Caco-2 (cell line): ENCODE data around the gene CLEC4A. TPM values are rescaled to one million over a fixed set of nuclear protein-coding genes. Genes with fewer than 3 reads are reported as not detected.
"Not testable (repeated sequence)": the region's sequence is repeated elsewhere in the genome, so short reads cannot be mapped to it uniquely, and the experiment has no call there.

ENCODE experiments used
- BruUV-seq: library from RNA; stranded (reverse); fragments of 400-500 nt; replicated peaks from 2 replicates; lab custom pipeline; 2021; lab: Mats Ljungman, UMichigan
- CTCF ChIA-PET: fragments of 300-600 bp; sonication (Branson Sonifier 250); formaldehyde crosslinking; loops from one replicate; lab custom pipeline; 2022; ENCODE audit warnings: antibody characterized with exemption; lab: Charles Lee
- POLR2A ChIA-PET: fragments of 300-600 bp; sonication (Branson Sonifier 250); formaldehyde crosslinking; loops from one replicate; lab custom pipeline; 2022; ENCODE audit warnings: antibody characterized with exemption; lab: Charles Lee
- DNase-seq, 2 experiments: peaks; one replicate each; pipeline versions ENCODE4 v3.0.0 to v3.0.0-alpha.2; 2020 to 2022
- H3K27me3 ChIP-seq: replicated peaks from 2 replicates; pipeline ENCODE4 v1.6.0; 2011; ENCODE audit warnings: low read length; ENCODE audit not compliant: control insufficient read depth, insufficient read depth
- H3K36me3 ChIP-seq: 2 replicates; pipeline ENCODE4 v1.5.1; 2011; ENCODE audit warnings: low read length; ENCODE audit not compliant: control insufficient read depth, insufficient read depth
- H3K4me1 ChIP-seq: fragments of 250-450 bp; sonication (Bioruptor Pico); 2 replicates; pipeline ENCODE4 v1.5.1; 2020; ENCODE audit warnings: mild to moderate bottlenecking
- H3K4me3 ChIP-seq: 2 replicates; pipeline ENCODE4 v1.5.1; 2011; ENCODE audit warnings: low read depth, mild to moderate bottlenecking, control low read depth, low read length
- H3K9me3 ChIP-seq: fragments of 250-450 bp; sonication (Bioruptor Pico); 2 replicates; pipeline ENCODE4 v1.5.1; 2020; ENCODE audit warnings: mild to moderate bottlenecking, moderate library complexity
- H3K27ac Mint-ChIP-seq: one replicate; pipeline ENCODE4 v1.8.0; 2022; ENCODE audit warnings: mixed read lengths; ENCODE audit not compliant: unreplicated experiment
- H3K27me3 Mint-ChIP-seq: one replicate; pipeline ENCODE4 v1.8.0; 2022; ENCODE audit warnings: mixed read lengths; ENCODE audit not compliant: insufficient read depth, unreplicated experiment
- H3K36me3 Mint-ChIP-seq: one replicate; pipeline ENCODE4 v1.8.0; 2022; ENCODE audit warnings: mild to moderate bottlenecking, mixed read lengths; ENCODE audit not compliant: insufficient read depth, unreplicated experiment
- H3K4me1 Mint-ChIP-seq: one replicate; pipeline ENCODE4 v1.8.0; 2022; ENCODE audit warnings: low read depth, mixed read lengths; ENCODE audit not compliant: unreplicated experiment
- H3K4me3 Mint-ChIP-seq: one replicate; pipeline ENCODE4 v1.8.0; 2022; ENCODE audit warnings: mild to moderate bottlenecking, moderate library complexity, mixed read lengths; ENCODE audit not compliant: unreplicated experiment
- H3K9me3 Mint-ChIP-seq: one replicate; pipeline ENCODE4 v1.8.0; 2022; ENCODE audit warnings: mixed read lengths; ENCODE audit not compliant: unreplicated experiment
- CTCF ChIP-seq, 2 experiments: fragments of 200-600 bp in 1 of 2; IDR thresholded peaks; 1 replicate in 1 of 2; 2 replicates in 1 of 2; pipeline versions ENCODE4 v1.5.1 to v1.8.0; 2011 to 2022; ENCODE audit warnings: antibody characterized with exemption in 1 of 2, control low read depth in 1 of 2, inconsistent platforms in 1 of 2, low read depth in 1 of 2, low read length in 1 of 2, mild to moderate bottlenecking in 1 of 2, moderate library complexity in 1 of 2; ENCODE audit not compliant: insufficient read depth in 1 of 2, severe bottlenecking in 1 of 2, unreplicated experiment in 1 of 2
- intact Hi-C: fragments of 100-400 bp; cut with micrococcal nuclease; formaldehyde crosslinking; loops from one replicate; pipeline ENCODE4 v1.10.0; 2022; ENCODE audit not compliant: unreplicated experiment
- total RNA-seq: library from RNA; stranded (reverse); gene quantifications from 2 replicates; pipeline ENCODE4 v1.2.3, GENCODE V29; 2022

Gene CLEC4A
- total RNA-seq, 1 experiment from 2014 or later, result 0.70 TPM

- H3K4me1 ChIP-seq, intact Hi-C loops, H3K4me3 ChIP-seq, H3K36me3 ChIP-seq, H3K4me3 Mint-ChIP-seq, H3K27me3 ChIP-seq, BruUV-seq, H3K9me3 ChIP-seq, H3K36me3 Mint-ChIP-seq, H3K27me3 Mint-ChIP-seq, H3K4me1 Mint-ChIP-seq, DNase-seq, H3K9me3 Mint-ChIP-seq, H3K27ac Mint-ChIP-seq, POLR2A ChIA-PET, CTCF ChIA-PET: not testable (repeated sequence)
These were observed 59.9 kb downstream of the CLEC4A start for GRCh38 chr12:8183346-8183745.

DNA sequence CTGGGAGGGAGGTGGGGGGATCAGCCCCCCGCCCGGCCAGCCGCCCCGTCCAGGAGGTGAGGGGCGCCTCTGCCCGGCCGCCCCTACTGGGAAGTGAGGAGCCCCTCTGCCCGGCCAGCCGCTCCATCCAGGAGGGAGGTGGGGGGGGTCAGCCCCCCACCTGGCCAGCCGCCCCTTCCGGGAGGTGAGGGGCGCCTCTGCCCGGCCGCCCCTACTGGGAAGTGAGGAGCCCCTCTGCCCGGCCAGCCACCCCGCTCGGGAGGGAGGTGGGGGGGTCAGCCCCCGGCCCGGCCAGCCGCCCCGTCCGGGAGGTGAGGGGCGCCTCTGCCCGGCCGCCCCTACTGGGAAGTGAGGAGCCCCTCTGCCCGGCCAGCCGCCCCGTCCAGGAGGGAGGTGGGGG lies 60.8 kb downstream of the CLEC4A start:
- H3K9me3 ChIP-seq, H3K36me3 Mint-ChIP-seq, H3K27me3 ChIP-seq, BruUV-seq, POLR2A ChIA-PET, H3K4me1 Mint-ChIP-seq, H3K27me3 Mint-ChIP-seq, intact Hi-C loops, H3K9me3 Mint-ChIP-seq, H3K4me3 Mint-ChIP-seq, H3K27ac Mint-ChIP-seq, H3K4me1 ChIP-seq, DNase-seq, H3K36me3 ChIP-seq, H3K4me3 ChIP-seq, CTCF ChIA-PET: not testable (repeated sequence)

DNA sequence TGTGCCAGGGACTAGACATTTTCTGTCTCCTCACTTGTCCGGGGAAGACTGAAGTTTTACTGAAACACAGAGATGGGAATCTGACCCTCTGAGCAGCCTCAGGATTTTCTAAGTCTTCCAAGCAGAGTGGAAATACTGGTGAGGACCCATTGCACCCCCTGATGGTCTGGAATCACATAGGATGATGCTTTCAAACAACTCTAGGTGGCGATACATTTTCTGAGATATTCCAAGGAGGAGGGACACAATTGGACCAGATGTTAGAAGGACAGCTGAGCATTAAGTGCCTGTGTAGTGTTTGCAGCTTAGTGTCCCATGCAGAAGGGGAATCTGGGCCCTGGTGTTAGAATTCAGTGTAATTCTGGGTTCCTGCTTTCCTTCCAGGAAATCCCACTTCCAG lies 64.7 kb downstream of the CLEC4A start:
- H3K4me3 Mint-ChIP-seq, H3K36me3 Mint-ChIP-seq, CTCF ChIA-PET, BruUV-seq, H3K27me3 Mint-ChIP-seq, H3K4me3 ChIP-seq, H3K27me3 ChIP-seq, DNase-seq, intact Hi-C loops, H3K4me1 Mint-ChIP-seq, H3K9me3 Mint-ChIP-seq, H3K9me3 ChIP-seq, H3K4me1 ChIP-seq, H3K27ac Mint-ChIP-seq, H3K36me3 ChIP-seq, POLR2A ChIA-PET: not testable (repeated sequence)
- peak in 1 of 2 experiments; percentile 22 for TF ChIP-seq CTCF (IDR thresholded peaks at IDR 0.05; ENCODE audit: insufficient read depth in 1 of 2, low read depth in 1 of 2, low read length in 1 of 2, severe bottlenecking in 1 of 2, unreplicated experiment in 1 of 2)

Other genes starting within 250 kb of the CLEC4A start
- gene SLC2A3, start 187.4 kb upstream of the CLEC4A start, total RNA-seq, result 2,966 and 3,303 TPM in 2 replicates
- 18.7 and 19.4 TPM in 2 replicates for gene FOXJ2, start 90.9 kb upstream of the CLEC4A start, total RNA-seq
- gene C3AR1, start 57.3 kb upstream of the CLEC4A start, total RNA-seq, result not detected in 2 replicates
- gene NECAP1, start 41.3 kb upstream of the CLEC4A start, total RNA-seq, result 49.1 and 50.1 TPM in 2 replicates
- not detected in 2 replicates for gene ZNF705A, start 33.4 kb downstream of the CLEC4A start, total RNA-seq
- 0.14 and 0.34 TPM in 2 replicates for gene FAM90A1, start 104.0 kb downstream of the CLEC4A start, total RNA-seq